MM.1S (cell line): ENCODE measurements around the gene CEACAM5.

ENCODE experiments used
- DNase-seq: peaks from one replicate; pipeline ENCODE4 v3.0.0-alpha.2; 2015
- H2AFZ ChIP-seq: fragments of 300-600 bp; sonication (generic); 2 replicates; pipeline ENCODE4 v1.6.0; 2016; ENCODE audit warnings: antibody characterized with exemption, low read length
- H3F3A ChIP-seq: fragments of 300-600 bp; sonication (generic); 2 replicates; pipeline ENCODE4 v1.6.1; 2016; ENCODE audit warnings: mild to moderate bottlenecking, antibody characterized with exemption, low read length, moderate library complexity, mixed read lengths; ENCODE audit not compliant: insufficient read depth
- H3K27ac ChIP-seq: fragments of 300-600 bp; sonication (generic); 2 replicates; pipeline ENCODE4 v1.5.1; 2016; ENCODE audit warnings: mild to moderate bottlenecking, low read length
- H3K27me3 ChIP-seq: fragments of 300-600 bp; sonication (generic); replicated peaks from 2 replicates; pipeline ENCODE4 v1.6.0; 2016; ENCODE audit warnings: low read length; ENCODE audit not compliant: insufficient read depth
- H3K36me3 ChIP-seq: fragments of 300-600 bp; sonication (generic); replicated peaks from 2 replicates; pipeline ENCODE4 v1.6.1; 2016; ENCODE audit warnings: mild to moderate bottlenecking, low read length, mixed read lengths; ENCODE audit not compliant: insufficient read depth
- H3K4me1 ChIP-seq: fragments of 300-600 bp; sonication (generic); 2 replicates; pipeline ENCODE4 v1.6.1; 2016; ENCODE audit warnings: low read length, mixed read lengths
- H3K4me2 ChIP-seq: fragments of 300-600 bp; sonication (generic); 2 replicates; pipeline ENCODE4 v1.6.0; 2016; ENCODE audit warnings: low read depth, low read length
- H3K4me3 ChIP-seq: fragments of 300-600 bp; sonication (generic); 2 replicates; pipeline ENCODE4 v1.5.1; 2016; ENCODE audit warnings: low read length, mixed read lengths
- H3K79me2 ChIP-seq: fragments of 300-600 bp; sonication (generic); 2 replicates; pipeline ENCODE4 v1.6.1; 2016; ENCODE audit warnings: mixed run types, low read length, mixed read lengths
- H3K9ac ChIP-seq: fragments of 300-600 bp; sonication (generic); 2 replicates; pipeline ENCODE4 v1.6.1; 2016; ENCODE audit warnings: low read length, mixed read lengths
- H3K9me2 ChIP-seq: fragments of 300-600 bp; sonication (generic); replicated peaks from 2 replicates; pipeline ENCODE4 v1.6.1; 2016; ENCODE audit warnings: mild to moderate bottlenecking, low read length, mixed read lengths; ENCODE audit not compliant: insufficient read depth
- H3K9me3 ChIP-seq: fragments of 300-600 bp; sonication (generic); replicated peaks from 2 replicates; pipeline ENCODE4 v1.6.1; 2016; ENCODE audit warnings: mild to moderate bottlenecking, low read length, mixed read lengths; ENCODE audit not compliant: insufficient read depth
- H4K20me1 ChIP-seq: fragments of 300-600 bp; sonication (generic); 2 replicates; pipeline ENCODE4 v1.6.1; 2016; ENCODE audit warnings: mild to moderate bottlenecking, low read length, moderate library complexity, mixed read lengths; ENCODE audit not compliant: insufficient read depth
- CTCF ChIP-seq: fragments of 300-600 bp; sonication (generic); IDR thresholded peaks from 2 replicates; pipeline ENCODE4 v1.5.1; 2016; ENCODE audit warnings: antibody characterized with exemption, low read length, mixed read lengths
- EZH2 ChIP-seq: fragments of 300-600 bp; sonication (generic); optimal IDR thresholded peaks from 2 replicates; pipeline ENCODE3; 2017; ENCODE audit warnings: low read depth, mild to moderate bottlenecking, antibody characterized with exemption, low read length, mixed read lengths
- EZH2phosphoT487 ChIP-seq: fragments of 300-600 bp; sonication (generic); IDR thresholded peaks from 2 replicates; pipeline ENCODE4 v1.6.1; 2018; ENCODE audit warnings: antibody characterized with exemption, low read length

Gene CEACAM5

GRCh38 chr19:41714598-41714997 is 6.2 kb downstream of the CEACAM5 start:
- no peaks in the 10 kb centered on the region for H3K9me3 ChIP-seq
- no peak overlapping the region for H3K27ac ChIP-seq
- H3K4me1 ChIP-seq = no peaks in the 10 kb centered on the region
- no peak overlapping the region for H3K4me3 ChIP-seq
- no peak for TF ChIP-seq EZH2
- TF ChIP-seq EZH2phosphoT487 = no peak
- TF ChIP-seq CTCF = no peak
- H3F3A ChIP-seq = no peaks in the 10 kb centered on the region
- peaks cover 99% of the 10 kb centered on the region for H3K27me3 ChIP-seq
- no peaks in the 10 kb centered on the region for H4K20me1 ChIP-seq
- no peak overlapping the region for H3K9ac ChIP-seq
- no peaks in the 10 kb centered on the region for H3K36me3 ChIP-seq
- no peak overlapping the region for H2AFZ ChIP-seq
- H3K79me2 ChIP-seq = no peaks in the 10 kb centered on the region
- H3K9me2 ChIP-seq = no peaks in the 10 kb centered on the region
- no peak overlapping the region for H3K4me2 ChIP-seq
- no peak for DNase-seq

- H3K27me3 ChIP-seq = peaks cover 97% of the 10 kb centered on the region
- no peak for DNase-seq
These were observed 10.3 kb downstream of the CEACAM5 start for GRCh38 chr19:41718761-41719160.

GRCh38 chr19:41720103-41720502 is 11.7 kb downstream of the CEACAM5 start:
- H3K9ac ChIP-seq = no peak overlapping the region
- H3K79me2 ChIP-seq = no peaks in the 10 kb centered on the region
- peaks cover 97% of the 10 kb centered on the region for H3K27me3 ChIP-seq
- DNase-seq = no peak
- no peaks in the 10 kb centered on the region for H4K20me1 ChIP-seq
- no peaks in the 10 kb centered on the region for H3K9me2 ChIP-seq
- TF ChIP-seq CTCF = no peak
- TF ChIP-seq EZH2phosphoT487 = no peak
- TF ChIP-seq EZH2 = no peak
- H3K4me3 ChIP-seq = no peak overlapping the region
- no peak overlapping the region for H3K4me2 ChIP-seq
- H2AFZ ChIP-seq = no peak overlapping the region
- no peaks in the 10 kb centered on the region for H3K36me3 ChIP-seq
- no peaks in the 10 kb centered on the region for H3K4me1 ChIP-seq
- H3K27ac ChIP-seq = no peak overlapping the region
- no peaks in the 10 kb centered on the region for H3K9me3 ChIP-seq
- no peaks in the 10 kb centered on the region for H3F3A ChIP-seq

More at GRCh38 chr19:41718761-41719160, 10.3 kb downstream of the CEACAM5 start:
- Histone ChIP-seq H3K4me3 (no peak overlapping the region), H3K4me1 (no peaks in the 10 kb centered on the region), H3F3A (no peaks in the 10 kb centered on the region), H3K79me2 (no peaks in the 10 kb centered on the region), H3K36me3 (no peaks in the 10 kb centered on the region), H3K4me2 (no peak overlapping the region), H2AFZ (no peak overlapping the region), H3K9me2 (no peaks in the 10 kb centered on the region), H3K9ac (no peak overlapping the region), H3K27ac (no peak overlapping the region), H3K9me3 (no peaks in the 10 kb centered on the region), H4K20me1 (no peaks in the 10 kb centered on the region)
- TF ChIP-seq EZH2phosphoT487 = no peak
- TF ChIP-seq CTCF = no peak
- TF ChIP-seq EZH2 = no peak
